ENCODE results near the gene RNF217.
A peak's percentile ranks its signal among the peaks of the same experiment; 100 is the strongest.

Gene RNF217

DNA sequence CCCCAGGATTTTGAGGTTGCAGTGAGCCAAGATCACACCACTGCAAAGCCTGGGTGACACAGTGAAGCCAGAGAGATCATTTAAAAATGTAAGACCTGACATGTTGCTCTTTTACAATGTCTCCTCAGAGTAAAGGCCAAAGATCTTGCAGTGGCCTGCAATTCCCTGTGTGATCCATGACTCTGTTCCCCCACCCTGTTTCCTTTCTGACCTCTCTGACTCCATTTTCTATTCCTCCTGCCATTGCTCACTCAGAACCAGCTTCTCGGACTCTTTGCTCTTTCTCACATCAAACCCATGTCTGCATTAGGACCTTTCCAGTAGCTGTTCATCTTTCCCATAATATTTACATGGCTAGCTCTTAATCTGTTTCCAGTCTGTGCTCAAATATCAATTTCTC is 28.8 kb downstream of the RNF217 start:
- DNase-seq: no peak

GRCh38 chr6:124991764-124992295 is 29.6 kb downstream of the RNF217 start:
- DNase-seq: no peak

GRCh38 chr6:124993327-124993726 is 31.1 kb downstream of the RNF217 start:
- no peak for DNase-seq

GRCh38 chr6:124994648-124995047 is 32.4 kb downstream of the RNF217 start:
- DNase-seq: peak; percentile 45

GRCh38 chr6:124995131-124995530 is 32.9 kb downstream of the RNF217 start:
- no peak for DNase-seq

- no peak for DNase-seq
Observed at GRCh38 chr6:124995645-124996325, 33.5 kb downstream of the RNF217 start.

- no peak for DNase-seq
Observed at GRCh38 chr6:124996411-124996810, 34.2 kb downstream of the RNF217 start.

DNA sequence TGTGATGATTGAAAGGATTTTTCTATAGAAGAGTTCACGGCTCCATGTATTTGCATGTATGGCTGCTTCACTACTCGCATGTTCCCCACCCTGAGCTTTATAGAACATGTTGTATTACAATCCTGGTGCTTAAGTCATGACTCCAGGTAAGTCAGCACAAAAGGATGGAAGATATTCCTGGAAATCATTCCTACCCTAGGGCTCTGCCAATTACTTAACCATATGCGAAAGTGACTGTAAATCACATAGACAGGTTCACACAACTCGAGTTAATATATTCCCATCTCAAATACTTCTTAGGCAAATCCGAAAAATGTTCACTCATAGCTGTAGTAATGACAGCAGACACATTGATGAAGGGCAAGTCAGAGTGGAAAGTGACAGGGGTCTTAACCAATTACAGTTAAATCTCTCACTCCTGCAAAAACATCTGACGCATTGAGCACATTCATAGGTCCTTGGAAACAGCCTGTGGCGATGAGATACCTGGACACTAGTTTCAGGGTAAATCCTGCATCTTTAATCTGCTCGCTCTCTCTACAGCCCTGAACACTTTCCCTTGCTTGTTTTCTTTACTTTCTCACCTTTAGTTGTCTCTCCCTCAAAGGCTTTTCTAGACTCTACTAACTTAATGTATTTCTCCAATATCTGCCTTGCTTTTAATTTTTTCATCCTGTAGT is 35.1 kb downstream of the RNF217 start:
- no peak for DNase-seq

DNA sequence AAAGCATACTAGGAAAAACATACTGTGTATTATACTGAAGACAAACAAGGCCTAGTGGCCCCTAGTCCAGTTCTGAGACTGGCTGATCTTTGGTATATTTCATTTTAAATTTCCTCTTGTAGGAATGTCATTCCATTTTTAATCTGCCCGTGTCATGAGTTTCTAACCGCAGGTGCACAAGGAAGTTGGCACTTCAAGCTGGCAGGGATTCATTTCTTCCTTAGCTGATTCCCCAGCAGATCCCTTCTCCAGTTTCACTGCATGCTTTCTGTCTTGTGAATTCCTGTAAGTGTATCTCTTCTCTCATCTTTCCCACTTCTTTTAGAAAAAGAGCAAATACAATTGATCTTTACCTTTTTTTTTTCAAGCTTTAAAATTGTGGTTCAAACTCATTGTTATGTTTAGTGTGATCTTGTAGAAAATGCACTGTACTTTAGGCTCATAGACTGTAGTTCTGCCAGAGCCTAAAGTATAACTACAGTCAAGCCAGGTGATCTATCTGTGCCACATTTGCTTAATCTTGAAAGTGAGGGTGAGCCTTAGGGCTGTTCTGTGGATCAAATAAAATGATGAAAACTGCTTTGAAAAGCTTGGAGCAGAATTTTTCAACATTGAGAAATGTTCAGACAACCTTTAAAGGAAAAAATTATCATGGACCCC is 37.0 kb downstream of the RNF217 start:
- peak; percentile 7 for DNase-seq

DNA sequence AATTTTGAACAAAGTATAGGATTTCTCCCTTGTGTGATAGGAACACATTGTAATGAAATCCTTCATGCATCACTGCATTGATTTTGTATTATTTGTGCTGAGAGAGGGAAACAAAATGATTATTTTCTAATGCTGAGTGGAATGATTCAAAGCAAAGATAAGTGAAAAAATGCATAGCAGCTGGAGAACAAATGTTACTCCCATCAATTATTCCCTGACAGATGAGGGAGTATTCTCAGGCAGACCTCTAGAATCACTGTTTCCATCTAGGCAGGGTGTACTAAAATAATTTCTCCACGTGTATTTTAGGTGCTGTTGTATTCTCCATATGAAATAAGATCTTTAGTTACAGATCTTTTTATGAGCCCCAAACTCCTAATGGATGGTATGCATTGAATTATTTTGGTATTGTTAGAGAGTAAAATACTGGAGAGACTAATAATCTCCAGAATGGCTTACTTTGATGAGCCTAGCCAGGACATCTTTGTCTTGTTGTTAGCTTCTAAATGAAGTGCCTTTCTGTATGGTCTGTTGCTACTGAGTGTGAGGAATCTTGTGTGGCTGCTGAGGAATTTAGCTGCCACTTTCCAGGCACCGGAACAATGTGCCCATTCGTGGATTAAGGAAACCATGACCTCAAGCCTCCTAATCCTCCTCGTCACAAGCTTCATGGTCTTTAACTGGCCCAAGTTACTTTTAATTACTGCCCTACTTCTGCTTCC is 39.6 kb downstream of the RNF217 start:
- DNase-seq: no peak

DNA sequence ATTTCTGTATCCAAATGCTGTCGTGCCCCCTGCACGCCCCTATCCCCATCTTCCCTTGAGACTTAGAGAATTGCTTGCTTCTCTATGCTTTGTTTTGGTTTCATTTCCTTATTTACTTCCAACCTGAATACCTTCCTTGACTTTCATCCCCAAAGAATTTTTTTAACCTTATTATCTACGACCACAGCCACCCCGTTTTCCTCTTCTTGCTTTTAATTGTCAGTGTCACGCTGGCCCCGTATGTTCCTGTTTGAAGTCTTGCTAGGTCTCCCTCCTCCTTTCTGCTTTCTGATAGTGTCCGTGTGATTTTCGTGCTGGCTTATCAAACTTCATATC is 40.1 kb downstream of the RNF217 start:
- DNase-seq: no peak

DNA sequence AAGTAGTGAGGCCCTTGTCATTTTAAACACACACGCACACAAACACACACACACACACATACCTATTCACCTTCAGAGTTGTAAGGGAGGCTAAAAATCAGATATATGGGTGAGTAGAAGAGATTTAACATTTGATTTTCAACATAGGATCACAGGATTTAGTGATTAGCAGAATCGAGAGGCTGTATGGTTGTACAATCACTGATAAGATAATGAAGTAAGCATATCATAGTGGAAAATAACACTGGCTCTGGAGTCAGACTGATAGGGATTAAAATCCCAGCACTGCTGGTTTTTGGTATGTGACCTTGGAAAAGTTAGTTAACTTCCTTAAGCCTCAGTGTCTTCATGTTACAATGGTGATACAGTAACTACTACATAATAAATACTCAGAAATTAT is 40.8 kb downstream of the RNF217 start:
- no peak for DNase-seq

DNA sequence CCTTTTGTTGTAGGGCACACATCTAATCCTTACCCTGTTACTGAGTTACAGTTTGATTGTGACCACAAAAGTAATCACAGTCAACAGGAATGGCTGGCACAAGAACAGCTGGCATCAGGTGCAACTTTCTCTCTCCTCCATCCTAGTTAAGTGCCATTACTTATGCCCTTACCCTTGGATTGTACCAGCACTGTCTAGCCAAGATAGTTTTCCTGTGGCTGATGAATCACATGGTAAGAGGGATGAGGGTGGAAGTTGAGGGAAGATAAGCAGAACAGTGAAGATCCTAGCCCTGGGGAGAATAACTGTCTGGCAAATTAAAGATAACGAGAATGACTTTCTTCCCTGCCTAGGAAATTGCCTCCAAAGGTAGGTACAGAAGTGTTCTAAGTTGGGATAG is 42.0 kb downstream of the RNF217 start:
- peak; percentile 40 for DNase-seq

DNA sequence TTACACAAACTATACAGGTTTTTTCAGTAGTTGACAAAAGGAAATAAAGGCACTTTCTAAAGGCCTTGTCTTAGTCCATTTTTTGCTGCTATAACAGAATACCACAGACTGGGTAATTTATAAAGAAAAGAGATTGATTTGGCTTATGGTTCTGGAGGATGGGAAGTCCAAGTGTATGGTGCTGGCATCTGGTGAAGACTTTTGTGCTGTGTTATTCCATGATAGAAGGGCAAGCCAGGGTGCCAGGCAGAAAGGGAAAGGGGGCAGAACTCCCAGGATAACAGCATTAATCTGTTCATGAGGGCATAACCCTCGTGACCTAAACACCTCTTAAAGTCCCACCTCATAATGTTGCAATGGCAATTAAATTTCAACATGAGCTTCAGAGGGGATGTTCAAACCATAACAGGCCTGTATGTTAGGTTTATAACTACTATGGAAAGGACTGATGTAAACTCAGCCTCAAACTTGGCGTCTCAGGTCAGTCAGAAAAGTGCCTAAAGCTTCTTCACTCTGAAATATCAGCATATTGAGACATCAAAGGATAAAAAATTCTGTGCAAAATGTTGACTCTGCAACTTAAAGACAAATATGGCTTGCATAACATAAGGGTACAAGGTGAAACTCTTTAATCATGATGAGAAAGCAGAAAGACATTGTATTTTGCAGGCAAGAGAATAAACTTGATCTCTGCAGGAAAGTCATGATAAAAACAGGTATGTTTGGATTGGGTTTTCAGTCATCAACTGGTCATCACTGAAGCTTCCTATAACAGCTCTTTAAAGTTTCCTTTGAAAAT is 42.8 kb downstream of the RNF217 start:
- no peak for DNase-seq

- DNase-seq: no peak
Observed at GRCh38 chr6:125008261-125008703, 46.0 kb downstream of the RNF217 start.

- DNase-seq: no peak
Observed at GRCh38 chr6:125008957-125009356, 46.7 kb downstream of the RNF217 start.

GRCh38 chr6:125009578-125009977 is 47.3 kb downstream of the RNF217 start:
- no peak for DNase-seq

- DNase-seq: no peak
Observed at GRCh38 chr6:125013938-125014660, 51.9 kb downstream of the RNF217 start.

DNA sequence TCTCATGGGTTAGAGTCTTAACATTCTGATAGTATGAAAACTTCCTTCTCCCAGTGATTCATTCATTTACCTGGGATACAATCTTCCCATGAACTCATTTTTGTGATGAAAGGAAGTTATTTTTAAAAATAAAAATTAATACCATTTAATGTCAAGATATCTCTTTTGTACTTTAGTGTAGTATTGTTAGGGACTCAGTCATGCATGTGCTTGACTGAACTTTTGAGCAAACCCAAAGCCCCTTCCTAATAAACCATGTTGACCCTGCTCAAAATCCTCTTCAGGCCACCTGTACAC is 52.4 kb downstream of the RNF217 start:
- DNase-seq: no peak

GRCh38 chr6:125015152-125015551 is 52.9 kb downstream of the RNF217 start:
- no peak for DNase-seq

- no peak for DNase-seq
Observed at GRCh38 chr6:125018136-125018535, 55.9 kb downstream of the RNF217 start.

DNA sequence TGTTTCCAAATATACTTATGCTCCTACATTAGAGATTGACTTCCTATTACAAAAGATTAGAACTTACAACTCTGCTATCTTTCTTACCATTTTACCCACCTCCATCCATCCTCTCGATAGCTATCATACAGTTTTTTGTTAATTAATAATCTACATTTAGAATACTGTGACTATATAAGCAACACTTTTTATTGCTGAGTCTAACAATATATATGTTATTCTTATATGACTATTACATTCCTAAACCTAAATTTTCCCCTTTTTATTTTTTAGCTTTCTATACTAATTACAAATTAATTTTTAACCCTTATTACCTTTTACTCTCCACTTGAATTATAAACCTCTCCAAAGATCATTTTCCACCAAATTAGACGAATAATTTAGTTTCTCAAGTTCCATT is 57.0 kb downstream of the RNF217 start:
- DNase-seq: no peak

Data from DMS79 (cell line).